Measurements from ENCODE around the gene CACNA1H. TPM values are rescaled to one million over a fixed set of nuclear protein-coding genes. Genes with fewer than 3 reads are reported as not detected.

CACNA1H gene
- total and polyA plus RNA-seq, 2 donors (not counting 3 experiments of a cell fraction or from before 2014, with no cell fraction given) = 0.03 TPM; not detected in 1

DNA sequence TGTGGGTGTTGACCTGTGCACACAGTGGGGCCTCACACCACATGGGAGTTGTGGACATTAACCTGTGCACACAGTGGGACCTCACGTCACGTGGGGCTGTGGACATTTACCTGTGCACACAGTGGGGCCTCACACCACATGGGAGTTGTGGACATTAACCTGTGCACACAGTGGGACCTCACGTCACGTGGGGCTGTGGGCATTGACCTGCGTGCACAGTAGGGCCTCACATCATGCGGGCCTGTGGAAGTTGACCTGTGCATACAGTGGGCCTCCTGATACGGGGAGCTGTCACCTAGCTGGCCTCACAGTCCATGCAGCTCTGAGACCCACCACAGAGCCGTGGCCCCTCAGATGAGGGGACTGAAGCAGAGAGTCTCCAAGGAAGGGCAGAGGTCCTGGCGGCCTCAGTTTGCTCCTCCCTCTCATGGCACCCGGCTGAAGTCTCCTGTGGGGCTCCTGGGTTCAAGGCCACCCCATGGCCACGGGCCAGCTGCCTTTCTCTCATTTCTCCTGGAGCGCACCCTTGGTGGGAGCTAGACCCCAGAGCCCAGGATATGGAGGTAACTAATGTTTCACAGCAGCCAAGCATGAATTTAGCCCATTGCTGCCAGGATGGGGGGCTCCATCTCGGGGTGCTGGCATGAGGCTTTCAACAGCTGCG is 21.0 kb downstream of the CACNA1H start:
- no TSS peak for BruUV-seq (replicated peaks)
- H3K9ac ChIP-seq (replicated peaks; ENCODE audit: extremely low read depth, insufficient read depth, low read length) = no peak overlapping the region
- H3K27me3 ChIP-seq (ENCODE audit: control insufficient read depth in 2 of 2, insufficient read depth in 2 of 2, low read length in 2 of 2) = no peaks in the 10 kb centered on the region
- H3K79me2 ChIP-seq (ENCODE audit: control insufficient read depth, insufficient read depth, low read length) = no peaks in the 10 kb centered on the region
- DNase-seq (ENCODE audit: low read depth, low spot score) = no peak
- TF ChIP-seq, protein P1, sequence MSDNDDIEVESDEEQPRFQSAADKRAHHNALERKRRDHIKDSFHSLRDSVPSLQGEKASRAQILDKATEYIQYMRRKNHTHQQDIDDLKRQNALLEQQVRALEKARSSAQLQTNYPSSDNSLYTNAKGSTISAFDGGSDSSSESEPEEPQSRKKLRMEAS (IDR thresholded peaks at IDR 0.05; ENCODE audit: insufficient read depth, insufficient read length) = no peak
- TF ChIP-seq JUN (IDR thresholded peaks at IDR 0.05; ENCODE audit: borderline replicate concordance, insufficient read depth, insufficient read length, low read depth) (no peak), POLR2A (IDR thresholded peaks at IDR 0.05; ENCODE audit: low read depth, low read length) (no peak), EZH2 (IDR thresholded peaks at IDR 0.05; ENCODE audit: borderline replicate concordance, low read depth, low read length, severe bottlenecking) (no peak), MYC (IDR thresholded peaks at IDR 0.05; ENCODE audit: low read depth, low read length) (no peak), FOS (IDR thresholded peaks at IDR 0.05; ENCODE audit: borderline replicate concordance, insufficient read depth, low read length) (no peak), GATA2 (IDR thresholded peaks at IDR 0.05; ENCODE audit: insufficient read depth, insufficient read length, low read depth, low read length) (no peak), POLR2AphosphoS5 (IDR thresholded peaks at IDR 0.05; ENCODE audit: insufficient read depth, low read depth, low read length) (no peak)
- TF ChIP-seq, protein P2, sequence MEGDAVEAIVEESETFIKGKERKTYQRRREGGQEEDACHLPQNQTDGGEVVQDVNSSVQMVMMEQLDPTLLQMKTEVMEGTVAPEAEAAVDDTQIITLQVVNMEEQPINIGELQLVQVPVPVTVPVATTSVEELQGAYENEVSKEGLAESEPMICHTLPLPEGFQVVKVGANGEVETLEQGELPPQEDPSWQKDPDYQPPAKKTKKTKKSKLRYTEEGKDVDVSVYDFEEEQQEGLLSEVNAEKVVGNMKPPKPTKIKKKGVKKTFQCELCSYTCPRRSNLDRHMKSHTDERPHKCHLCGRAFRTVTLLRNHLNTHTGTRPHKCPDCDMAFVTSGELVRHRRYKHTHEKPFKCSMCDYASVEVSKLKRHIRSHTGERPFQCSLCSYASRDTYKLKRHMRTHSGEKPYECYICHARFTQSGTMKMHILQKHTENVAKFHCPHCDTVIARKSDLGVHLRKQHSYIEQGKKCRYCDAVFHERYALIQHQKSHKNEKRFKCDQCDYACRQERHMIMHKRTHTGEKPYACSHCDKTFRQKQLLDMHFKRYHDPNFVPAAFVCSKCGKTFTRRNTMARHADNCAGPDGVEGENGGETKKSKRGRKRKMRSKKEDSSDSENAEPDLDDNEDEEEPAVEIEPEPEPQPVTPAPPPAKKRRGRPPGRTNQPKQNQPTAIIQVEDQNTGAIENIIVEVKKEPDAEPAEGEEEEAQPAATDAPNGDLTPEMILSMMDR (IDR thresholded peaks at IDR 0.05; ENCODE audit: extremely low read depth in 1 of 2, insufficient read depth in 1 of 2, low read depth in 1 of 2, low read length in 2 of 2) = no peak
- no peaks in the 10 kb centered on the region for H3K9me3 ChIP-seq (replicated peaks; ENCODE audit: control insufficient read depth, insufficient read depth, low read length)
- no peak overlapping the region for H2AFZ ChIP-seq (ENCODE audit: low read depth, low read length)
- intact Hi-C loops (cut with micrococcal nuclease) = loop anchor here (2.0 kb wide), 1 partner anchor 43 kb away; no protein-coding TSS in a partner anchor
- no peaks in the 10 kb centered on the region for H3K9me1 ChIP-seq (replicated peaks; ENCODE audit: control insufficient read depth, extremely low read depth, insufficient read depth, low read length)
- no peaks in the 10 kb centered on the region for H4K20me1 ChIP-seq (replicated peaks; ENCODE audit: control insufficient read depth, extremely low read depth, insufficient read depth, low read length)
- no peak overlapping the region for H3K4me3 ChIP-seq (replicated peaks in 1 of 3; ENCODE audit: insufficient read depth in 1 of 3, low read depth in 1 of 3, low read length in 3 of 3)
- FAIRE-seq = no peak
- H3K27ac ChIP-seq (ENCODE audit: insufficient read depth, low read depth, low read length) = no peak overlapping the region
- H3K4me2 ChIP-seq (ENCODE audit: insufficient read depth, low read length) = no peak overlapping the region
- POLR2A ChIA-PET = no interaction called here
- dilution Hi-C loops (cut with MboI; ENCODE audit: extremely low pct_ligation_motif_present, low sequenced_read_pairs) = no loop called here
- CTCF ChIA-PET = interaction anchor here (1.5 kb wide), 1 partner anchor 117 kb away, joined by 4 read pairs; no protein-coding TSS in a partner anchor
- H3K4me1 ChIP-seq (ENCODE audit: control insufficient read depth, extremely low read depth, insufficient read depth, low read length) = no peaks in the 10 kb centered on the region
- H3K36me3 ChIP-seq (ENCODE audit: control insufficient read depth in 2 of 2, extremely low read depth in 1 of 2, insufficient read depth in 2 of 2, low read length in 2 of 2) = no peaks in the 10 kb centered on the region

All from endothelial cell of umbilical vein (primary cell).